ENCODE measurements around the gene ADA.

DNA sequence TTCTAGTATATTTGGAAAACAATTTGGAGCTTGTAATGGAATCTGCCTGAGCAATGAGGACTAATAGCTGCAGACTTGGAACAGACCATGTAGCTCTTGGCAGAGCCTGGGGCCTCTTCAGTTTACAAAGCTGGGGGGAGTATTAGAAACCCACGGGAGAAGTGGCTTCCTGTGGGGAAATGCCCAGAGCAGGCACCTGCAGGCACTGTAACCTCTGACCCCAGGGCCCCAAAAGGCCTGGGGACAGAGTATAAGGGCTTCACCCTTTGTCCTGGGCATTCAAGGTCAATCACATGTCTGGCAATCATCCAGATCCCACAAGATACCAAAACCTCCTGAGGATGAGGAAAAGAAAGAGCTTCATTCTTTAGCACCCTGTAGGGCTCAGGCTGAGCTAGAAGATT lies 49.7 kb downstream of the ADA start:
- TF ChIP-seq POLR2AphosphoS5 (IDR thresholded peaks at IDR 0.05) (no peak), EP300 (conservative IDR thresholded peaks at IDR 0.05; ENCODE audit: poor library complexity, severe bottlenecking) (no peak)
- TF ChIP-seq, protein P1, sequence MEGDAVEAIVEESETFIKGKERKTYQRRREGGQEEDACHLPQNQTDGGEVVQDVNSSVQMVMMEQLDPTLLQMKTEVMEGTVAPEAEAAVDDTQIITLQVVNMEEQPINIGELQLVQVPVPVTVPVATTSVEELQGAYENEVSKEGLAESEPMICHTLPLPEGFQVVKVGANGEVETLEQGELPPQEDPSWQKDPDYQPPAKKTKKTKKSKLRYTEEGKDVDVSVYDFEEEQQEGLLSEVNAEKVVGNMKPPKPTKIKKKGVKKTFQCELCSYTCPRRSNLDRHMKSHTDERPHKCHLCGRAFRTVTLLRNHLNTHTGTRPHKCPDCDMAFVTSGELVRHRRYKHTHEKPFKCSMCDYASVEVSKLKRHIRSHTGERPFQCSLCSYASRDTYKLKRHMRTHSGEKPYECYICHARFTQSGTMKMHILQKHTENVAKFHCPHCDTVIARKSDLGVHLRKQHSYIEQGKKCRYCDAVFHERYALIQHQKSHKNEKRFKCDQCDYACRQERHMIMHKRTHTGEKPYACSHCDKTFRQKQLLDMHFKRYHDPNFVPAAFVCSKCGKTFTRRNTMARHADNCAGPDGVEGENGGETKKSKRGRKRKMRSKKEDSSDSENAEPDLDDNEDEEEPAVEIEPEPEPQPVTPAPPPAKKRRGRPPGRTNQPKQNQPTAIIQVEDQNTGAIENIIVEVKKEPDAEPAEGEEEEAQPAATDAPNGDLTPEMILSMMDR (IDR thresholded peaks at IDR 0.05; ENCODE audit: poor library complexity, severe bottlenecking) = no peak

All from neural cell (in vitro differentiated cells).